Retinal pigment epithelial cell (primary cell): ENCODE measurements around the gene GINM1.

Source experiments
- DNase-seq: peaks from one replicate; pipeline ENCODE4 v3.0.0-alpha.2; 2010; ENCODE audit warnings: low read depth
- H3K4me3 ChIP-seq: 2 replicates; pipeline ENCODE4 v1.5.1; 2011; ENCODE audit warnings: mild to moderate bottlenecking, low read length, control low read depth, moderate library complexity
- CTCF ChIP-seq: conservative IDR thresholded peaks from 2 replicates; pipeline ENCODE4 v1.5.1; 2011; ENCODE audit warnings: low read depth, low read length, control low read depth, inconsistent platforms

GINM1 gene

GRCh38 chr6:149545754-149546471 is 20.3 kb upstream of the GINM1 start, which contains the start of gene PPIL4:
Gene PPIL4 (minus strand): TSS chr6:149546043. CDS start chr6:149546005, 38 bp downstream.
- H3K4me3 ChIP-seq: peak within 1 kb of the TSS; percentile 100
- peak; percentile 75 for DNase-seq
- TF ChIP-seq CTCF: peak; percentile 86

- TF ChIP-seq CTCF: no peak
- no peak overlapping the region for H3K4me3 ChIP-seq
- no peak for DNase-seq
These were observed 14.3 kb upstream of the GINM1 start for GRCh38 chr6:149551920-149552319.

GRCh38 chr6:149558029-149558428 is 8.1 kb upstream of the GINM1 start:
- H3K4me3 ChIP-seq: no peak overlapping the region
- DNase-seq: no peak
- no peak for TF ChIP-seq CTCF

GRCh38 chr6:149559389-149559788 is 6.8 kb upstream of the GINM1 start:
- DNase-seq: no peak
- TF ChIP-seq CTCF: no peak
- no peak overlapping the region for H3K4me3 ChIP-seq

- DNase-seq: no peak
- H3K4me3 ChIP-seq: no peak overlapping the region
- peak; percentile 64 for TF ChIP-seq CTCF
These were observed 5.4 kb upstream of the GINM1 start for GRCh38 chr6:149560736-149561135.

- no peak for TF ChIP-seq CTCF
- no peak for DNase-seq
- H3K4me3 ChIP-seq: no peak overlapping the region
These were observed 2.8 kb upstream of the GINM1 start for GRCh38 chr6:149563203-149563927.

- no peak for DNase-seq
- H3K4me3 ChIP-seq: no peak overlapping the region
- no peak for TF ChIP-seq CTCF
These were observed 2.2 kb upstream of the GINM1 start for GRCh38 chr6:149563928-149564325.
